Stimulated activated effector memory CD8-positive, alpha-beta T cell treated with anti-CD3 and anti-CD28 coated beads, Interleukin-12 subunit alpha, Interleukin-12 subunit beta, amount 100 ng/mL, for 72 hours (primary cell): Measurements from ENCODE around the gene SERPINB6.
"Not testable (repeated sequence)": the region's sequence is repeated elsewhere in the genome, so short reads cannot be mapped to it uniquely, and the experiment has no call there.

Source experiments
- ATAC-seq: fragments of 150-1000 bp; cut with Tn5 transposase; 2 replicates; pipeline ENCODE4 v1.10.0; 2021
- DNase-seq, 2 donors: peaks; one replicate each; pipeline ENCODE4 v3.0.0; 2021 to 2022; ENCODE audit warnings: low spot score in 2 of 2
- H3K27ac Mint-ChIP-seq: one replicate; pipeline ENCODE4 v1.8.0; 2022; ENCODE audit warnings: mild to moderate bottlenecking, mixed read lengths
- H3K36me3 Mint-ChIP-seq: one replicate; pipeline ENCODE4 v1.8.0; 2022; ENCODE audit warnings: mild to moderate bottlenecking, mixed read lengths
- H3K4me1 Mint-ChIP-seq: one replicate; pipeline ENCODE4 v1.8.0; 2022; ENCODE audit warnings: mixed read lengths
- H3K4me3 Mint-ChIP-seq: one replicate; pipeline ENCODE4 v1.8.0; 2022; ENCODE audit warnings: mild to moderate bottlenecking, mixed read lengths
- H3K9me3 Mint-ChIP-seq: one replicate; pipeline ENCODE4 v1.8.0; 2022; ENCODE audit warnings: mixed read lengths

SERPINB6 gene

GRCh38 chr6:2944405-2945152 lies 26.8 kb downstream of the SERPINB6 start:
- ATAC-seq, result no peak
- Mint-ChIP-seq H3K4me1 (peaks cover 46% of the 10 kb centered on the region), H3K4me3 (no peak overlapping the region), H3K9me3 (no peaks in the 10 kb centered on the region), H3K27ac (no peak overlapping the region), H3K36me3 (peaks cover 27% of the 10 kb centered on the region)
- DNase-seq, result peak in 1 of 2 donors; percentile 29

- Mint-ChIP-seq H3K4me3 (peak overlapping the region; percentile 51), H3K9me3 (no peaks in the 10 kb centered on the region), H3K4me1 (peaks cover 49% of the 10 kb centered on the region), H3K27ac (peak overlapping the region; percentile 40), H3K36me3 (peaks cover 33% of the 10 kb centered on the region)
- DNase-seq (peak in 1 of 2 donors; percentile 49), ATAC-seq (no peak)
These were observed 27.8 kb downstream of the SERPINB6 start for GRCh38 chr6:2943564-2943955.

- peak overlapping the region; percentile 40 for H3K27ac Mint-ChIP-seq
- H3K4me3 Mint-ChIP-seq, result peak overlapping the region; percentile 51
- no peaks in the 10 kb centered on the region for H3K9me3 Mint-ChIP-seq
- DNase-seq (peak in 1 of 2 donors; percentile 43), ATAC-seq (no peak)
- peaks cover 54% of the 10 kb centered on the region for H3K4me1 Mint-ChIP-seq
- peaks cover 29% of the 10 kb centered on the region for H3K36me3 Mint-ChIP-seq
These were observed 28.3 kb downstream of the SERPINB6 start for GRCh38 chr6:2942914-2943563.

- not testable (repeated sequence) for ATAC-seq, DNase-seq, H3K9me3 Mint-ChIP-seq, H3K4me3 Mint-ChIP-seq, H3K27ac Mint-ChIP-seq
- Mint-ChIP-seq H3K36me3 (peaks cover 26% of the 10 kb centered on the region), H3K4me1 (peaks cover 55% of the 10 kb centered on the region)
These were observed 29.3 kb downstream of the SERPINB6 start for GRCh38 chr6:2942116-2942515.

GRCh38 chr6:2940851-2941250 lies 30.5 kb downstream of the SERPINB6 start:
- peak overlapping the region; percentile 7 for H3K4me3 Mint-ChIP-seq
- no peak for ATAC-seq
- H3K4me1 Mint-ChIP-seq, result peaks cover 63% of the 10 kb centered on the region
- DNase-seq, result peak in 1 of 2 donors; percentile 67
- peaks cover 33% of the 10 kb centered on the region for H3K36me3 Mint-ChIP-seq
- H3K27ac Mint-ChIP-seq, result peak overlapping the region; percentile 86
- H3K9me3 Mint-ChIP-seq, result no peaks in the 10 kb centered on the region

GRCh38 chr6:2940010-2940850 lies 31.1 kb downstream of the SERPINB6 start:
- peak overlapping the region; percentile 86 for H3K27ac Mint-ChIP-seq
- H3K4me1 Mint-ChIP-seq, result peaks cover 61% of the 10 kb centered on the region
- H3K36me3 Mint-ChIP-seq, result peaks cover 33% of the 10 kb centered on the region
- DNase-seq (peak; percentile 56 to 94), ATAC-seq (peak; percentile 96)
- peak overlapping the region; percentile 7 for H3K4me3 Mint-ChIP-seq
- no peaks in the 10 kb centered on the region for H3K9me3 Mint-ChIP-seq

- Mint-ChIP-seq H3K9me3 (no peaks in the 10 kb centered on the region), H3K4me3 (no peak overlapping the region), H3K4me1 (peaks cover 56% of the 10 kb centered on the region), H3K27ac (peak overlapping the region; percentile 86), H3K36me3 (peaks cover 33% of the 10 kb centered on the region)
- ATAC-seq (no peak), DNase-seq (no peak)
These were observed 31.9 kb downstream of the SERPINB6 start for GRCh38 chr6:2939315-2940009.

GRCh38 chr6:2938632-2939083 lies 32.7 kb downstream of the SERPINB6 start:
- peaks cover 56% of the 10 kb centered on the region for H3K4me1 Mint-ChIP-seq
- H3K27ac Mint-ChIP-seq, result no peak overlapping the region
- ATAC-seq (no peak), DNase-seq (no peak)
- no peak overlapping the region for H3K4me3 Mint-ChIP-seq
- H3K9me3 Mint-ChIP-seq, result no peaks in the 10 kb centered on the region
- H3K36me3 Mint-ChIP-seq, result peaks cover 33% of the 10 kb centered on the region

- H3K4me3 Mint-ChIP-seq, result peak overlapping the region; percentile 55
- H3K4me1 Mint-ChIP-seq, result peaks cover 52% of the 10 kb centered on the region
- H3K36me3 Mint-ChIP-seq, result peaks cover 30% of the 10 kb centered on the region
- no peak overlapping the region for H3K27ac Mint-ChIP-seq
- no peaks in the 10 kb centered on the region for H3K9me3 Mint-ChIP-seq
- DNase-seq (no peak), ATAC-seq (no peak)
These were observed 33.2 kb downstream of the SERPINB6 start for GRCh38 chr6:2938004-2938631.

- Mint-ChIP-seq H3K4me1 (peaks cover 46% of the 10 kb centered on the region), H3K4me3 (peak overlapping the region; percentile 55), H3K36me3 (peaks cover 25% of the 10 kb centered on the region), H3K9me3 (no peaks in the 10 kb centered on the region), H3K27ac (peak overlapping the region; percentile 82)
- DNase-seq (no peak), ATAC-seq (no peak)
These were observed 33.8 kb downstream of the SERPINB6 start for GRCh38 chr6:2937627-2938003.

- Mint-ChIP-seq H3K9me3 (no peaks in the 10 kb centered on the region), H3K4me1 (peaks cover 46% of the 10 kb centered on the region), H3K36me3 (peaks cover 25% of the 10 kb centered on the region), H3K4me3 (no peak overlapping the region), H3K27ac (no peak overlapping the region)
- ATAC-seq (no peak), DNase-seq (no peak)
These were observed 35.6 kb downstream of the SERPINB6 start for GRCh38 chr6:2935566-2936291.

GRCh38 chr6:2934057-2934456 lies 37.3 kb downstream of the SERPINB6 start:
- Mint-ChIP-seq H3K4me1 (peaks cover 39% of the 10 kb centered on the region), H3K9me3 (no peaks in the 10 kb centered on the region), H3K36me3 (peaks cover 13% of the 10 kb centered on the region), H3K4me3 (no peak overlapping the region), H3K27ac (no peak overlapping the region)
- ATAC-seq (no peak), DNase-seq (no peak)

GRCh38 chr6:2932911-2933310 lies 38.5 kb downstream of the SERPINB6 start:
- ATAC-seq, result not testable (repeated sequence)

More at GRCh38 chr6:2932911-2933310, 38.5 kb downstream of the SERPINB6 start:
- not testable (repeated sequence) for DNase-seq, H3K27ac Mint-ChIP-seq, H3K36me3 Mint-ChIP-seq, H3K9me3 Mint-ChIP-seq, H3K4me3 Mint-ChIP-seq
- H3K4me1 Mint-ChIP-seq, result peaks cover 30% of the 10 kb centered on the region
